H1 (cell line): ENCODE results near the gene PSORS1C2. TPM values are rescaled to one million over a fixed set of nuclear protein-coding genes. Genes with fewer than 3 reads are reported as not detected.
"Not testable (repeated sequence)": the region's sequence is repeated elsewhere in the genome, so short reads cannot be mapped to it uniquely, and the experiment has no call there.

Experiments
- CTCF ChIA-PET: fragments of 300-600 bp; sonication (Branson Sonifier 250); formaldehyde crosslinking; loops from one replicate; lab custom pipeline; 2021; ENCODE audit not compliant: partially characterized antibody; lab: Charles Lee
- POLR2A ChIA-PET: fragments of 300-600 bp; sonication (Branson Sonifier 250); formaldehyde crosslinking; loops from one replicate; lab custom pipeline; 2021; ENCODE audit warnings: inconsistent platforms; ENCODE audit not compliant: partially characterized antibody; lab: Charles Lee
- DNase-seq, 2 experiments: peaks; one replicate each; pipeline versions ENCODE4 v3.0.0 to v3.0.0-alpha.2; 2010 to 2022; ENCODE audit warnings: low spot score in 2 of 2, low read depth in 1 of 2, mixed read lengths in 1 of 2
- FAIRE-seq: peaks from 2 replicates; lab custom pipeline; 2011; peaks lifted over from hg19 to GRCh38; lab: Jason Lieb, UNC
- H2AFZ ChIP-seq: 2 replicates; pipeline ENCODE4 v1.8.1; 2012; ENCODE audit warnings: low read length, inconsistent platforms
- H2AK5ac ChIP-seq: 2 replicates; pipeline ENCODE4 v1.6.1; 2013; ENCODE audit warnings: low read depth, low read length
- H2BK120ac ChIP-seq: replicated peaks from 2 replicates; pipeline ENCODE3; 2013; ENCODE audit warnings: low read depth, low read length, inconsistent platforms
- H2BK12ac ChIP-seq: 2 replicates; pipeline ENCODE4 v1.6.1; 2013; ENCODE audit warnings: low read depth, low read length
- H2BK15ac ChIP-seq: 2 replicates; pipeline ENCODE4 v1.6.1; 2013; ENCODE audit warnings: low read length
- H2BK20ac ChIP-seq: 2 replicates; pipeline ENCODE4 v1.6.1; 2013; ENCODE audit warnings: low read length
- H2BK5ac ChIP-seq: 2 replicates; pipeline ENCODE4 v1.6.1; 2013; ENCODE audit warnings: low read depth, low read length
- H3K14ac ChIP-seq: 2 replicates; pipeline ENCODE4 v1.6.1; 2013; ENCODE audit warnings: inconsistent platforms; ENCODE audit not compliant: insufficient read length
- H3K18ac ChIP-seq: 2 replicates; pipeline ENCODE4 v1.6.1; 2013; ENCODE audit warnings: low read length; ENCODE audit errors: extremely low read depth
- H3K23ac ChIP-seq: 2 replicates; pipeline ENCODE4 v1.6.1; 2013; ENCODE audit warnings: inconsistent platforms; ENCODE audit not compliant: insufficient read length
- H3K23me2 ChIP-seq: 2 replicates; pipeline ENCODE4 v1.6.1; 2013; ENCODE audit warnings: low read depth, low read length
- H3K27ac ChIP-seq: 2 replicates; pipeline ENCODE4 v1.6.1; 2011; ENCODE audit warnings: low read depth, low read length, inconsistent platforms
- H3K27me3 ChIP-seq, 4 experiments: replicated peaks in 1 of 4; 1 replicate in 1 of 4; 2 replicates in 3 of 4; pipeline versions ENCODE4 v1.6.1 to v1.8.1; 2011 to 2013; ENCODE audit warnings: low read length in 3 of 4, mild to moderate bottlenecking in 3 of 4, inconsistent platforms in 2 of 4, mixed read lengths in 2 of 4, moderate library complexity in 1 of 4; ENCODE audit not compliant: control insufficient read depth in 3 of 4, insufficient read depth in 3 of 4; ENCODE audit errors: extremely low read depth in 1 of 4
- H3K36me3 ChIP-seq, 4 experiments: 2 replicates each; pipeline versions ENCODE4 v1.6.1 to v1.8.1; 2011 to 2013; ENCODE audit warnings: mild to moderate bottlenecking in 4 of 4, low read length in 3 of 4, moderate library complexity in 2 of 4, control low read depth in 1 of 4, inconsistent platforms in 1 of 4; ENCODE audit not compliant: insufficient read depth in 4 of 4, control insufficient read depth in 2 of 4
- H3K4ac ChIP-seq: replicated peaks from 2 replicates; pipeline ENCODE3; 2013; ENCODE audit warnings: low read length, low read depth, mixed read lengths, inconsistent platforms; ENCODE audit not compliant: insufficient read length
- H3K4me1 ChIP-seq, 4 experiments: replicated peaks in 1 of 4; 1 replicate in 1 of 4; 2 replicates in 3 of 4; pipeline versions ENCODE4 v1.6.1 to v1.8.1; 2011 to 2013; ENCODE audit warnings: low read length in 3 of 4, inconsistent platforms in 2 of 4, mixed read lengths in 1 of 4; ENCODE audit not compliant: insufficient read depth in 4 of 4, control insufficient read depth in 3 of 4
- H3K4me2 ChIP-seq, 2 experiments: 2 replicates each; pipeline versions ENCODE4 v1.6.1 to v1.8.1; 2011 to 2013; ENCODE audit warnings: low read depth in 2 of 2, low read length in 2 of 2, control low read depth in 1 of 2, inconsistent platforms in 1 of 2, mild to moderate bottlenecking in 1 of 2; ENCODE audit not compliant: insufficient read depth in 1 of 2
- H3K4me3 ChIP-seq, 4 experiments: fragments of 200-600, 300-600 bp in 1 of 4; sonication (generic), shearing (Covaris generic), sonication (Bioruptor Twin) in 1 of 4; 2 replicates each; pipeline versions ENCODE4 v1.5.1 to v1.8.1; 2011 to 2016; ENCODE audit warnings: low read length in 4 of 4, low read depth in 3 of 4, control low read depth in 2 of 4, inconsistent platforms in 2 of 4, mild to moderate bottlenecking in 2 of 4, mixed read lengths in 1 of 4, moderate library complexity in 1 of 4; ENCODE audit not compliant: insufficient read depth in 2 of 4; ENCODE audit errors: extremely low read depth in 1 of 4
- H3K56ac ChIP-seq: replicated peaks from 2 replicates; pipeline ENCODE3; 2013; ENCODE audit warnings: low read depth, mild to moderate bottlenecking, mixed read lengths, low read length, inconsistent platforms; ENCODE audit not compliant: insufficient read length
- H3K79me1 ChIP-seq: 2 replicates; pipeline ENCODE4 v1.6.1; 2013; ENCODE audit warnings: low read depth, low read length, control low read depth
- H3K79me2 ChIP-seq, 2 experiments: 2 replicates each; pipeline versions ENCODE4 v1.6.1 to v1.8.1; 2012 to 2013; ENCODE audit warnings: low read length in 2 of 2, mild to moderate bottlenecking in 2 of 2, inconsistent platforms in 1 of 2; ENCODE audit not compliant: insufficient read depth in 2 of 2, control insufficient read depth in 1 of 2
- H3K9ac ChIP-seq, 4 experiments: replicated peaks in 1 of 4; 1 replicate in 1 of 4; 2 replicates in 3 of 4; pipeline versions ENCODE4 v1.6.1 to v1.8.1; 2011 to 2013; ENCODE audit warnings: low read depth in 3 of 4, low read length in 3 of 4, control low read depth in 2 of 4, mild to moderate bottlenecking in 2 of 4, moderate library complexity in 2 of 4, inconsistent platforms in 1 of 4; ENCODE audit errors: extremely low read depth in 1 of 4
- H3K9me3 ChIP-seq, 2 experiments: 2 replicates each; pipeline versions ENCODE4 v1.6.1 to v1.8.1; 2012 to 2013; ENCODE audit warnings: mild to moderate bottlenecking in 2 of 2, moderate library complexity in 2 of 2, control low read depth in 1 of 2, inconsistent platforms in 1 of 2, low read depth in 1 of 2, low read length in 1 of 2, mixed read lengths in 1 of 2; ENCODE audit not compliant: insufficient read depth in 2 of 2
- H4K20me1 ChIP-seq, 2 experiments: replicated peaks in 1 of 2; 2 replicates each; pipeline versions ENCODE3 to v1.8.1; 2011 to 2013; ENCODE audit warnings: inconsistent platforms in 2 of 2, low read length in 2 of 2, mild to moderate bottlenecking in 1 of 2; ENCODE audit not compliant: insufficient read depth in 2 of 2, control insufficient read depth in 1 of 2
- H4K5ac ChIP-seq: 2 replicates; pipeline ENCODE4 v1.6.1; 2013; ENCODE audit warnings: low read length, low read depth, mixed read lengths, inconsistent platforms; ENCODE audit not compliant: insufficient read length
- H4K8ac ChIP-seq: 2 replicates; pipeline ENCODE4 v1.8.0; 2013; ENCODE audit warnings: mild to moderate bottlenecking, moderate library complexity, low read length, inconsistent platforms; ENCODE audit not compliant: insufficient read depth; ENCODE audit errors: extremely low read depth
- H4K91ac ChIP-seq: replicated peaks from 2 replicates; pipeline ENCODE3; 2013; ENCODE audit warnings: low read length, mixed read lengths, inconsistent platforms; ENCODE audit not compliant: insufficient read length
- PHF8 ChIP-seq: fragments of 200-600 bp; sonication (generic); conservative IDR thresholded peaks from 2 replicates; pipeline ENCODE4 v1.7.1; 2012; ENCODE audit warnings: low read depth, mild to moderate bottlenecking, inconsistent platforms, low read length, moderate library complexity
- POLR2A ChIP-seq, 2 experiments: IDR thresholded peaks; 1 replicate in 1 of 2; 2 replicates in 1 of 2; pipeline ENCODE4 v1.6.1; 2011; ENCODE audit warnings: low read depth in 2 of 2, low read length in 2 of 2, mild to moderate bottlenecking in 2 of 2; ENCODE audit errors: control extremely low read depth in 1 of 2
- SAP30 ChIP-seq: fragments of 300-600 bp; sonication (generic); IDR thresholded peaks from 2 replicates; pipeline ENCODE4 v1.7.1; 2012; ENCODE audit warnings: low read length, moderate library complexity, mild to moderate bottlenecking, inconsistent platforms; ENCODE audit not compliant: insufficient read depth, insufficient replicate concordance
- TAF1 ChIP-seq: IDR thresholded peaks from 2 replicates; pipeline ENCODE4 v1.6.1; 2011; ENCODE audit warnings: mild to moderate bottlenecking, low read depth, low read length
- WGBS, 2 experiments: shearing (Covaris generic) in 1 of 2; methylation state at CpG; one replicate each; pipeline versions ENCODE4 v1.1.6 to v1.1.7; 2013 to 2015; ENCODE audit warnings: low lambda C conversion rate in 2 of 2, mixed read lengths in 2 of 2, inconsistent platforms in 1 of 2, low coverage in 1 of 2, missing lambda C conversion rate in 1 of 2; ENCODE audit not compliant: insufficient replicate concordance in 2 of 2, insufficient coverage in 1 of 2, insufficient read length in 1 of 2; ENCODE audit errors: extremely low coverage in 1 of 2, missing lambda C conversion rate in 1 of 2; 5-methylcytosine and 5-hydroxymethylcytosine counted together
- polyA plus RNA-seq, 7 experiments: library from polyadenylated mRNA; depleted of rRNA in 3 of 7; stranded (reverse) in 5 of 7; unstranded in 2 of 7; fragments of >200 nt in 5 of 7; fragments of 200-250 nt in 2 of 7; gene quantifications; 1 replicate in 5 of 7; 2 replicates in 1 of 7; 4 replicates in 1 of 7; pipeline versions ENCODE4 v1.2.1 to v1.2.3, GENCODE V29; 2011 to 2013; ENCODE audit warnings: missing spikeins in 2 of 7, mixed read lengths in 2 of 7
- total RNA-seq: library from RNA; stranded (reverse); fragmentation: NEBNext Ultra II Directional; extraction: Animal tissue kit (Norgen Biotek cat#: 25700); gene quantifications from 2 replicates; pipeline ENCODE4 v1.2.1, GENCODE V29; 2021

The PSORS1C2 gene
- total and polyA plus RNA-seq, 2 of the 8 experiments (the other 6 are each of a cell fraction or from before 2014, with no cell fraction given) = 0.11 TPM; not detected in 1

DNA sequence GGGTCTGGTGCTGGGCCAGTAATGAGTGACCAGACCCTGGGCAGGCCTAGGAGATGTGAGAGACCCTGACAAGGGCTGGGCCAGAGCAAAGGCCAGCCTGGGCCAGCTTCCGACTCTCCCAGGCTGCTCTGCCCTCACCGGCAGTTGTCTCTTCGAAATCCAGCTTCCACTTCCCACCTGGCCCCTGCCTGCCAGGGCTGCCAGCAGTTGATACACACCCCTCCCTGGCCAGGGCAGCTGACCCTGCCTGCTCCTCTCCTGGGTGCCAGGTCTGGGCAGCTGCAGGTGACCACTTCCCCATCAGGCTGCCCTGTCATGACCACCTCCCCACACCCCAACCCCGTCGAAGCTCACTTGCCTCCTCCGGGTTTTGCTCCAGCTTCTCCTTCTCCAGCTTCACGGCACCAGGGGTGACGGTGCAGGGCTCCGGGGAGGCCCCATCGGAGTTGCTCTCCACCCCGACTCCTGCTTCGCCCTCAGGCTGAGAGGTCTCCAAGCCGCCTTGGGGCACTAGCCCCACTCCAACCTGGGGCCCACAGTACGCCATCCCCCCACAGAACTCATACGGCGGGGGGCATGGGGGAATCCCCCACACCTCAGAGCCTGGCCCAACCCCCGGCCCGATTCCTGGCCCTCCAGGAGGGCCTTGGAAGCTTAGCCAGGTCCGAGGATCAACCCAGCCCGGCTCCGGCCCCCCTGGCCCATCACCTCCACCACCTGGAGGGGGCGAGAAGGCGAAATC is 31.2 kb upstream of the PSORS1C2 start:
- Histone ChIP-seq H3K4me3 (peak overlapping the region; percentile 70 to 92 (median 80)), H3K36me3 (peaks cover 6 to 12% (median 9%) of the 10 kb centered on the region in 4 experiments)
- 2% methylated on average over 20 of the region's 23 CpGs; no CpG with 5 or more reads in 1 of the 2 experiments for WGBS, 2 experiments

More for the DNA sequence above, 31.2 kb upstream of the PSORS1C2 start:
- not testable (repeated sequence) for H3K9me3 ChIP-seq, H3K23ac ChIP-seq, H2BK120ac ChIP-seq, H2AFZ ChIP-seq, H3K79me1 ChIP-seq
- Histone ChIP-seq H3K9ac (peak overlapping the region; percentile 72 to 80 (median 78)), H2BK12ac (0 out of 2 replicates have a peak overlapping the region, but pooled peaks have one; percentile 30), H3K27ac (peak overlapping the region; percentile 77), H3K4ac (peak overlapping the region; percentile 85), H2BK5ac (peak overlapping the region; percentile 89), H3K14ac (peak overlapping the region; percentile 90), H4K91ac (peak overlapping the region; percentile 69), H3K23me2 (peaks cover 13% of the 10 kb centered on the region), H4K20me1 (peaks cover 7 to 19% of the 10 kb centered on the region in 2 experiments)
- POLR2A ChIA-PET = interaction anchor here (0.5 to 68.5 kb wide), 10 partner anchors 1 to 326 kb away, joined by 3 to 2251 read pairs (median 4); partner anchors contain the start of genes CCHCR1, CDSN, GTF2H4 and POU5F1
- TF ChIP-seq PHF8 = peak; percentile 23; the same call in 1 of the 2 replicates
- TF ChIP-seq SAP30 = peak; percentile 3
- peak in 1 of 2 experiments; percentile 14; a peak in 2 of 3 replicates for TF ChIP-seq POLR2A (IDR thresholded peaks at IDR 0.05; ENCODE audit: control extremely low read depth in 1 of 2, low read depth in 2 of 2, low read length in 2 of 2)
- 0 out of 2 replicates have a peak, but pooled peaks have one; percentile 48 for TF ChIP-seq TAF1
- TF ChIP-seq, all 59 proteins: peak for 4; not testable (repeated sequence) for 55
- Histone ChIP-seq H4K8ac (peak overlapping the region; percentile 54; the same call in 1 of the 2 replicates), H3K4me2 (peak overlapping the region; percentile 82 to 83), H3K79me2 (peaks cover 23 to 73% of the 10 kb centered on the region in 2 experiments), H4K5ac (peak overlapping the region; percentile 55), H2BK20ac (peak overlapping the region; percentile 48; the same call in 1 of the 2 replicates), H3K4me1 (peaks cover 22 to 38% (median 30%) of the 10 kb centered on the region in 4 experiments), H3K18ac (peak overlapping the region; percentile 95), H3K56ac (peak overlapping the region; percentile 27)
- CTCF ChIA-PET = interaction anchor here (0.6 to 5.9 kb wide), 13 partner anchors 9 to 100 kb away, joined by 3 to 56 read pairs (median 4); partner anchors contain the start of genes CCHCR1 and TCF19
- not testable (repeated sequence) for H2BK15ac ChIP-seq, FAIRE-seq, H3K27me3 ChIP-seq, H2AK5ac ChIP-seq
- DNase-seq = peak in 1 of 2 experiments; percentile 63
